IPS-20b (cell line): Measurements from ENCODE around the gene PRMT5.
A peak's percentile ranks its signal among the peaks of the same experiment; 100 is the strongest.

Experiments used
- H3K27ac ChIP-seq: one replicate; pipeline ENCODE4 v1.5.1; 2013; ENCODE audit warnings: low read length
- H3K27me3 ChIP-seq: 2 replicates; pipeline ENCODE4 v1.6.1; 2013; ENCODE audit warnings: mild to moderate bottlenecking, low read length, inconsistent platforms; ENCODE audit not compliant: insufficient read depth
- H3K36me3 ChIP-seq: 2 replicates; pipeline ENCODE4 v1.6.1; 2013; ENCODE audit warnings: low read depth, mild to moderate bottlenecking, inconsistent platforms, low read length, moderate library complexity; ENCODE audit not compliant: insufficient read depth
- H3K4me1 ChIP-seq: 2 replicates; pipeline ENCODE4 v1.6.1; 2013; ENCODE audit warnings: mild to moderate bottlenecking, control low read depth, inconsistent platforms, low read length, moderate library complexity; ENCODE audit not compliant: insufficient read depth
- H3K4me3 ChIP-seq: 2 replicates; pipeline ENCODE4 v1.5.1; 2013; ENCODE audit warnings: mild to moderate bottlenecking, low read length, inconsistent platforms
- H3K9ac ChIP-seq: 2 replicates; pipeline ENCODE4 v1.6.1; 2013; ENCODE audit warnings: low read depth, mild to moderate bottlenecking, inconsistent platforms, low read length, moderate library complexity
- H3K9me3 ChIP-seq: 2 replicates; pipeline ENCODE4 v1.6.1; 2013; ENCODE audit warnings: mild to moderate bottlenecking, low read depth, low read length, inconsistent platforms; ENCODE audit not compliant: insufficient read depth

Gene PRMT5

DNA sequence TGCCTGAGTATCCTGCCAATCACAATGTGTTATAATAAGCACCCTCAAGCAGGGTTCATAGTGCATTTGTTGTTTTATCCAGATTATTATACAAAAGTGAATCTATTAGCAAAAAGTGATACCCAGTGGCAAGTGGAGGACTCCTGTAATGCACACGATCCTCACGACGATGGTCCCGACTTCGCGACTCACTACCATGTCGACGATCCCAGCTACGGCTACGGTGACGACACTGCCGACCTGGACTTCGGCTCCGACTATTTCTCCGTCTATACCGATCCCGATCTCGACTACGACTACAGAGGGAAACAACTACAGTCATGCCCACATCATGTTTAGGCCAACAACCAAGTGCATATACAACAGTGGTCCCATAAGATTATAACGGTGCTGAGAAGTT is 23.1 kb downstream of the PRMT5 start:
- no peaks in the 10 kb centered on the region for H3K9me3 ChIP-seq
- H3K4me1 ChIP-seq: no peaks in the 10 kb centered on the region
- H3K27me3 ChIP-seq: no peaks in the 10 kb centered on the region
- no peak overlapping the region for H3K4me3 ChIP-seq
- peaks cover 90% of the 10 kb centered on the region for H3K36me3 ChIP-seq
- H3K9ac ChIP-seq: no peak overlapping the region
- no peak overlapping the region for H3K27ac ChIP-seq

DNA sequence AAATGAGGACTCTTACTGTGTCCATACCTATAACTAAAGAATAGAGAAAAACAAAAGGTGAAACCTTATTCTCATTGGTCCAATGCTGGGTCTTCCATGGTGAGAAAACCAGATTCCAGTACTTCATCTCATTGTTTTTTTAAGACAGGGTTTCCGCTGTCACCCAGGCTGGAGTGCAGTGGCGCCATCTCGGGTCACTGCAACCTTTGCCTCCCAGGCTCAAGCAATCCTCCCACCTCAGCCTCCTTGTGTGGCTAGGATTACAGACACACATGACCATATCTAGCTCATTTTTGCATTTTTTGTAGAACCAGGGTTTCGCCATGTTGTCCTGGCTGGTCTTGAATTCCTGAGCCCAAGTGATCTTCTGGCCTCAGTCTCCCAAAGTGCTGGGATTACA is 23.5 kb downstream of the PRMT5 start:
- Histone ChIP-seq H3K4me3 (no peak overlapping the region), H3K27ac (no peak overlapping the region), H3K27me3 (no peaks in the 10 kb centered on the region), H3K36me3 (peaks cover 91% of the 10 kb centered on the region), H3K9ac (no peak overlapping the region), H3K9me3 (no peaks in the 10 kb centered on the region), H3K4me1 (no peaks in the 10 kb centered on the region)

DNA sequence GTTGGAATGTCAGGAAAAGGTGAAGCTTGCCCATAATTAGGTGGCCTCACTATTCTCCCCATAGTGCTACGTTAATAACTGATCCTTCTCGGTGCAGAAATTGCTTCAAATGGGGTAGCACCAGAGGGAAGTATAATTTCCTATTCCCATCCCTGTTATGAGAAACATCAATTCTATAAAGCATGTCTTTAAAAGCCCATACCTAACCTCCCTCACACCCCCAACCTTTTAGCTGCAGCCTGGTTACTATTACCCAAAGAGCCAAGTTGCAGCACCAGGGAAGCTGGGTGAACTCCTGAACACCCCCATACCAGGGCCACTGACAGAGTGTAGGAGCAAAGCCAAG is 25.5 kb downstream of the PRMT5 start:
- Histone ChIP-seq H3K36me3 (peaks cover 79% of the 10 kb centered on the region), H3K9ac (no peak overlapping the region), H3K27ac (no peak overlapping the region), H3K4me3 (no peak overlapping the region), H3K4me1 (peaks cover 7% of the 10 kb centered on the region; the same call in 1 of the 2 replicates), H3K27me3 (peaks cover 5% of the 10 kb centered on the region), H3K9me3 (no peaks in the 10 kb centered on the region)

DNA sequence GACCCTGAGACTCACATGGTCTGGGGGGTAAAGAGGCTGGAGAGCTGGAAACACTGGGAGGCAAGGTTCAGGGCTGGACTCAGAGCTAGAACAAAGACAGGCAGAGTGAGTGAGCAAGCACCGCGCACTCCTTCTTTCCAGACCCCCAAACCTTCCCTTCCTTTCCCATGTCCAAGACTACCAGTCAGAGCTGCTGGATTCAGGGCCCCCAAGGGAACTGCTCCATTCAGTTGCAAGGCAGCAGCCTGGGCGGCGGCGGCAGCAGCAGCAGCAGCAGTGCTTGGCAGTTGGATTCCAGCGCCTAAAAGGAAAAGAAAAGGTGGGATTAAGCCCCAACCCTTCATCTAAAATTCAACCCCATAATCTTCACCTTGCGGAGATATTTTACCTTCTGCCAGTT is 27.4 kb downstream of the PRMT5 start:
- H3K36me3 ChIP-seq: peaks cover 61% of the 10 kb centered on the region
- H3K4me3 ChIP-seq: no peak overlapping the region
- peaks cover 24% of the 10 kb centered on the region for H3K27me3 ChIP-seq
- no peak overlapping the region for H3K27ac ChIP-seq
- H3K4me1 ChIP-seq: peaks cover 7% of the 10 kb centered on the region; the same call in 1 of the 2 replicates
- H3K9me3 ChIP-seq: no peaks in the 10 kb centered on the region
- H3K9ac ChIP-seq: no peak overlapping the region

DNA sequence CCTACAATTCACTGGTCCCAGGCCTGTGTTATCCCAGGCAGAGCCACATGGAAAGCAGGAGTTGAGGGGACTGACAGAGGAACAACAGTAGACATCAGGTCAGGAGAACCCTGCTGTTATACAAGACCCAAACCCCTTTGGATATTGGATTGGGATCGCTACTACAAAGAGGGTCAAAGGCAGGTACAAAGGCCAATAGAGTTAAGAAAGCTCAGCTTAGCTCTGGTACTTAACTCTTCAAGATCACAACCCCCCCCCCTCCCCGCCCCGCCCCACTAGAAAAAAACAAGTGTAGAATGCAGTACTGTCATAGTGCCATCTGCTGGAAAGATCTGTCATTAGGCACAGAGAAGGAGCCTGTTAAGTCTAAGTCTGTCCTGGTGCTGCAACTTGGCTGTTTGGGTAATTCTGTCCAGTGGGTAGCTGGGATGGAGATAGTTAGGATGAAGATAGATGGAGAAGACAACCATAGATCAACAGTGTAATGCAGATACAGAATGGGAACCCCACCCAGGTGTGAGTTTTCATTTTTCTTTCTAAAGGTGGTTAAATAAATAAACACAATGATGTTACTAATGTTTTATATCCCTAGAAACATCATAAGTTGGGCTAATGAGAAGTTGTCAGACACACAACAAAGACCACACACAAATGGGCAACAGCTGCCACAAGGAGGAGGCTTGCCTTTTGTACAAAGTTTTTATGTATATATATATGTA is 28.9 kb downstream of the PRMT5 start:
- Histone ChIP-seq H3K36me3 (peaks cover 45% of the 10 kb centered on the region), H3K9me3 (no peaks in the 10 kb centered on the region), H3K27ac (no peak overlapping the region), H3K4me3 (no peak overlapping the region; the same call in 1 of the 2 replicates), H3K9ac (0 out of 2 replicates have a peak overlapping the region, but pooled peaks have one; percentile 36), H3K4me1 (peaks cover 7% of the 10 kb centered on the region; the same call in 1 of the 2 replicates), H3K27me3 (peaks cover 39% of the 10 kb centered on the region)

DNA sequence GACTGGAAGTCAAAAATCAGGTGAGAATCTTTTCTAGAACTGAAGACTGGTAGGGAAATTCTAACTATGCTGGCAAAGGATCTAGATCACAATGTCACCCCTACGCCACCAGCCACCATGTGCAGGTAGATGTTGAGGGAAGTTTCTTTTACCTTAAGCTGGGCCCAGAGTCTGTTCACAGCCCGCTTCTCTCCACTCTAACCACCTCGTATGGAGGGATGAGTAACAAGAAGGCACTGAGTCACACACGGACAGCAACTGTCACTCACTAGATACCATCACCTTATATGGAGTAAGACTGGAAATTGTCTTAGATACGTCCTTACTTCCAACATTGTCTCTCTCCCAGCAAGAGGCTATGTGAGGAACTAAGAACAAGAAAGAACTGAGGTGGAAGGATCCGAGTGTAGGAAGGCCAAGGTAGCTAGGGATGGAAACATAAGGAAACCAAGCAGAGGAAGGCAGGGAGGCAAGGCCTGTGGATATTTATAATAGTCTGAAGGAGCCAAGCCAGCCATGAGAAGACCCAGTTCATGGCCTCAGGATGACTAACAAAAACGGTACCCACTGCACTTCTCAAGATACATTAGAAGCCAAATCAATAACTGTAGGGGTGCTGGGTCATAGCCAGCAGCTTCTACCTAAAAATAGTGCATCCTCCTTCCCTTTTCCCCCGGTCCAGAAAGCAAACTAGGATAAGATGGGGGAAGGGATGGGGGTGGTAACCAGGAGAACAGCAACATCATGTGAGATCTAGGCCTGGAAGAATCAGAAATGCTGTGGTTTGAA is 30.7 kb downstream of the PRMT5 start:
- peaks cover 28% of the 10 kb centered on the region for H3K36me3 ChIP-seq
- H3K9ac ChIP-seq: no peak overlapping the region
- H3K27me3 ChIP-seq: peaks cover 39% of the 10 kb centered on the region
- H3K4me3 ChIP-seq: no peak overlapping the region
- no peaks in the 10 kb centered on the region for H3K9me3 ChIP-seq
- H3K4me1 ChIP-seq: peaks cover 7% of the 10 kb centered on the region; the same call in 1 of the 2 replicates
- H3K27ac ChIP-seq: no peak overlapping the region

DNA sequence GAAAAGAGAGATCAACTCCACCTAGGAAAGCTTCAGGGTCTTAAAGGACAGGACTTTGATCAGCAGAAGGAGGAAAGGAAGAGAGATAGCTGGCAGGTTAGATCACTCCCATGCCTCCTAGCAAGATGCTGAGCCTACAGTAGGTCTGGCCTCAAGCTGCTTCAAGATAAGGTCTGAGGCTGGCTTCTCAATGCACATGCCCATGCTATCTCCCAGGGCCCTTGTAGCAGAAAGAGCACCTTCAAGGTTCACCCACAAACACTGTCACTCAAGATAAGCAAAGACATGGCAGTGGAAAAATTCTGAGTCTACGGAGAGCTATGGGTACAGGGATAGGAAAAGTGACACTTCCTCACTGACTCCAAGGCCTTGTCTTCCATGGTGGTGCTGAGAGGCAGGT is 31.8 kb downstream of the PRMT5 start:
- H3K9me3 ChIP-seq: no peaks in the 10 kb centered on the region
- H3K36me3 ChIP-seq: peaks cover 17% of the 10 kb centered on the region
- no peak overlapping the region for H3K4me3 ChIP-seq
- no peak overlapping the region for H3K9ac ChIP-seq
- H3K4me1 ChIP-seq: peaks cover 7% of the 10 kb centered on the region; the same call in 1 of the 2 replicates
- peaks cover 39% of the 10 kb centered on the region for H3K27me3 ChIP-seq
- no peak overlapping the region for H3K27ac ChIP-seq

DNA sequence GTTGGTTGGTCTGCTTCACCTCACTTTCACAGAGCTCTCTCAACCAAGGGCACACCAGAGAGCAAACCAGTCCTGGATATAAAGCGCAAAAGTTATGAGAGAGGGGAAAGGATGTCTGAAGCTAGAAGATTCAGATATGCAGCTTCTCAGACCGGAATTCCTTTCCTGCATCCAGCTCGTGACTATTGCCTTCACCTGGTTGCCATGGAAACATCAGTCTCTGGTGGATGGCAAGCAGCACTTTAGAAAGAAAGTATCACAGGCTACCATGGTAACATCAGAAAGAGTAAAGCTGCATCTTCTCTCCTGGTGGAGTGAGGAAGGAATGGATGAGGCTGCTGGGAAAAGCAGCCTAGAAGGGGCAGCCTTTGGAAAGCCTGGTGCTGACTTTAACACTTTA is 32.4 kb downstream of the PRMT5 start:
- peaks cover 39% of the 10 kb centered on the region for H3K27me3 ChIP-seq
- H3K9me3 ChIP-seq: no peaks in the 10 kb centered on the region
- H3K9ac ChIP-seq: no peak overlapping the region
- peaks cover 7% of the 10 kb centered on the region; the same call in 1 of the 2 replicates for H3K4me1 ChIP-seq
- no peak overlapping the region for H3K27ac ChIP-seq
- no peak overlapping the region for H3K4me3 ChIP-seq
- H3K36me3 ChIP-seq: peaks cover 11% of the 10 kb centered on the region

DNA sequence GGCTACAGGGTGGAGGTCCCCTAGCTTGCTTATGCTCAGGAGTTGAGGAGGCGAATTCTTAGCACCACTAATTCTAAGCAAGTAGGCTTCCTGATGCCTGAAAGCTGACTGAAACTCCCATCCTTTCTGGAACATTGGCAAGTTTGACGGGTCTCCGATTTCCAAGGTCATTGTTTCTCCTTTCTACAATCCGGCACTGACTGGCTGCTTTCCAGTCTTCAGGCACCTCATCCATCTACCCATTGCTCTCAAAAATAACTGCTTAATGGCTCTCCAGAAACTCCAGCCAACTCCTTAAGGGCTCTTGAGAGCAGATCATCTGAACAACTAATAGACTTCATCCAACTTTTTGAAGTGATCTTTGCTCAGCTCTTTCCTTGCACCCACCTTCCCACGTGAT is 32.8 kb downstream of the PRMT5 start:
- H3K36me3 ChIP-seq: peaks cover 7% of the 10 kb centered on the region
- H3K4me1 ChIP-seq: peaks cover 7% of the 10 kb centered on the region; the same call in 1 of the 2 replicates
- H3K27me3 ChIP-seq: peaks cover 39% of the 10 kb centered on the region
- H3K9ac ChIP-seq: no peak overlapping the region
- H3K9me3 ChIP-seq: no peaks in the 10 kb centered on the region
- H3K27ac ChIP-seq: no peak overlapping the region
- no peak overlapping the region for H3K4me3 ChIP-seq

DNA sequence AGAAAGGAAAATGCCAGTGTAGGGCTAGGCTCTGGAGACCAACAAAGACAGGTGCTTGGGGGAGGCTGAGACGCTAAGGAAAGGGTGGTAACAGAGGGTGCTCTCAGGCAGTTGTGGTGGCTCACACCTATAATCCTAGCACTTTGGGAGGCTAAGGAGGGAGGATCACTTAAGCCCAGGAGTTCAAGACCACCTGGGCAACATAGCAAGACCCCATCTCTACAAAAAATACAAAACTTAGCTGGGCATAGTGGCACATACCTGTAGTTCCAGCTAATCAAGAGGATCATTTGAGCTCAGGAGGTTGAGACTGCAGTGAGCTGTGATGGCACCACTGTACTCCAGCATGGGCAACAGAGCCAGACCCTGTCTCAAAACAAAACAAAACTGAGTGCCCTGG is 33.8 kb downstream of the PRMT5 start:
- Histone ChIP-seq H3K9ac (no peak overlapping the region), H3K36me3 (no peaks in the 10 kb centered on the region), H3K27me3 (peaks cover 39% of the 10 kb centered on the region), H3K4me1 (peaks cover 7% of the 10 kb centered on the region; the same call in 1 of the 2 replicates), H3K27ac (no peak overlapping the region), H3K9me3 (no peaks in the 10 kb centered on the region), H3K4me3 (no peak overlapping the region)

DNA sequence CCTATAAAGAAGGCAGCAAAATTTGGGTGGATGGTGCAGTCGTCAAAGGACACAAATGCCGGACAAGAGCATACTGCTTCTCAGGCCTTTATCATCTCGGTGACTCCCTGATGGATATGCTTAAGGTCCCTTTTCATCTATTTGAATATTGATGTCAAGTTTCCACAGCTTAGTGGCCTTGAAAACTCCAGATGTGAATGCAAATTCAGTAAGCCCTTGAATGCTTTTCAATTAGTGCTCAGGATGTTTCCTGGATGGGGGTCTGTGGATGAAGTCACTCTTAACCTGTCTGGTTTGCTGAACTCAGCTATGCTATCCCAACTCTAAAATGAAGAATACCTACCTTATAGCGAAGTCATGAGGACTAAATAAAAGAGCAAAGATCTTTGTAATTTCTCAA is 35.5 kb downstream of the PRMT5 start:
- Histone ChIP-seq H3K9me3 (no peaks in the 10 kb centered on the region), H3K36me3 (no peaks in the 10 kb centered on the region), H3K4me3 (no peak overlapping the region), H3K9ac (no peak overlapping the region), H3K27me3 (peaks cover 34% of the 10 kb centered on the region), H3K4me1 (no peaks in the 10 kb centered on the region), H3K27ac (no peak overlapping the region)

DNA sequence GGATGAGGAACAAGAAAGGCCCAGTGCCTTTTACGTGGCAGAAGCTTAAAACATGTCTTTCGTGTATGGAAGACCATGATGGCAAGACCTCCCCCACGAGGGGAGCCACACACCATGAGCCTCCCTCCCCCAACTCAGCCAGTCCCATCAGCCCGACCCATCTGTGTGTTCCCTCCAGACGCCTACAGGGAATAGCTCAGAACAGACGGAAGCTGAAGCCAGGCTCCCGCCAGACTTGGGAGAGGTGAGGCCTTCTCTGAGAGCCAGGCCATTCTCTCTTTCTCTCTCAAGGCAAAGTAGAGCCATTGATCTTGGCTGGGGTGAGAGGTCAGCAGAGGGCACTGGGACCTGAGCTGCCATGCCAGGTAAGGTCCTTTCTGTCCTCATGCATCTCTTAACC is 36.7 kb downstream of the PRMT5 start:
- H3K27ac ChIP-seq: no peak overlapping the region
- H3K9ac ChIP-seq: no peak overlapping the region
- H3K4me1 ChIP-seq: no peaks in the 10 kb centered on the region

More for the DNA sequence above, 36.7 kb downstream of the PRMT5 start:
- Histone ChIP-seq H3K4me3 (no peak overlapping the region), H3K27me3 (peaks cover 22% of the 10 kb centered on the region), H3K36me3 (no peaks in the 10 kb centered on the region), H3K9me3 (no peaks in the 10 kb centered on the region)
